H1 (cell line): ENCODE measurements around the gene PLCB1. TPM values are rescaled to one million over a fixed set of nuclear protein-coding genes. Genes with fewer than 3 reads are reported as not detected.

Experiments used
- CREB1 ChIP-seq: IDR thresholded peaks from 2 replicates; pipeline ENCODE4 v1.6.1; 2012; ENCODE audit warnings: inconsistent platforms
- HDAC2 ChIP-seq, 2 experiments: fragments of 300-600 bp in 1 of 2; sonication (generic) in 1 of 2; IDR thresholded peaks; 2 replicates each; pipeline ENCODE4 v1.6.1; 2011 to 2012; ENCODE audit warnings: low read depth in 2 of 2, low read length in 2 of 2, mild to moderate bottlenecking in 2 of 2, moderate library complexity in 2 of 2, borderline replicate concordance in 1 of 2, inconsistent platforms in 1 of 2
- NANOG ChIP-seq: IDR thresholded peaks from 2 replicates; pipeline ENCODE4 v1.6.1; 2011; ENCODE audit warnings: low read length, low read depth, mild to moderate bottlenecking, inconsistent platforms; ENCODE audit not compliant: insufficient read depth, poor library complexity, severe bottlenecking
- POLR2AphosphoS5 ChIP-seq: IDR thresholded peaks from 2 replicates; pipeline ENCODE4 v1.6.1; 2011; ENCODE audit warnings: low read depth, low read length
- RAD21 ChIP-seq, 2 experiments: IDR thresholded peaks in 1 of 2; conservative IDR thresholded peaks in 1 of 2; 2 replicates each; pipeline ENCODE4 v1.6.1; 2011; ENCODE audit warnings: low read depth in 2 of 2, low read length in 2 of 2, improper control_type of control experiment in 1 of 2, inconsistent platforms in 1 of 2, mild to moderate bottlenecking in 1 of 2, moderate library complexity in 1 of 2
- TBP ChIP-seq: IDR thresholded peaks from 2 replicates; pipeline ENCODE4 v1.6.1; 2011; ENCODE audit warnings: low read depth, low read length, improper control_type of control experiment
- polyA plus RNA-seq, 7 experiments: library from polyadenylated mRNA; depleted of rRNA in 3 of 7; stranded (reverse) in 5 of 7; unstranded in 2 of 7; fragments of >200 nt in 5 of 7; fragments of 200-250 nt in 2 of 7; gene quantifications; 1 replicate in 5 of 7; 2 replicates in 1 of 7; 4 replicates in 1 of 7; pipeline versions ENCODE4 v1.2.1 to v1.2.3, GENCODE V29; 2011 to 2013; ENCODE audit warnings: missing spikeins in 2 of 7, mixed read lengths in 2 of 7
- total RNA-seq: library from RNA; stranded (reverse); fragmentation: NEBNext Ultra II Directional; extraction: Animal tissue kit (Norgen Biotek cat#: 25700); gene quantifications from 2 replicates; pipeline ENCODE4 v1.2.1, GENCODE V29; 2021

Gene PLCB1
- total and polyA plus RNA-seq, 2 of the 8 experiments (the other 6 are each of a cell fraction or from before 2014, with no cell fraction given), result 2.6 to 9.1 TPM

GRCh38 chr20:8127553-8128255 is 4.4 kb upstream of the PLCB1 start (continued):
- no peak for TF ChIP-seq POLR2AphosphoS5
- TF ChIP-seq CREB1, result no peak
- no peak for TF ChIP-seq HDAC2 (IDR thresholded peaks at IDR 0.05; ENCODE audit: borderline replicate concordance in 1 of 2, low read depth in 2 of 2, low read length in 2 of 2)
- no peak for TF ChIP-seq TBP
- no peak for TF ChIP-seq RAD21 (IDR thresholded peaks at IDR 0.05 in 1 of 2, conservative IDR thresholded peaks at IDR 0.05 in 1 of 2; ENCODE audit: low read depth in 2 of 2, low read length in 2 of 2)
- no peak for TF ChIP-seq NANOG
- TF ChIP-seq, all 59 proteins: peak for 0
